Adrenal gland (tissue), 5 donors: ENCODE measurements around the gene CLEC16A.

Experiments used
- CTCF ChIP-seq, 6 experiments: fragments of 450-650 bp in 4 of 6; fragments of 200-600 bp in 2 of 6; sonication (generic) in 1 of 6; IDR thresholded peaks; 1 replicate in 5 of 6; 2 replicates in 1 of 6; pipeline versions ENCODE4 v1.5.1 to v1.8.0; 2016 to 2021; ENCODE audit warnings: antibody characterized with exemption in 6 of 6, mild to moderate bottlenecking in 2 of 6, moderate library complexity in 1 of 6
- POLR2A ChIP-seq, 2 donors: fragments of 450-650 bp; IDR thresholded peaks; one replicate each; pipeline ENCODE4 v1.6.1; 2017; ENCODE audit warnings: antibody characterized with exemption in 2 of 2, mild to moderate bottlenecking in 2 of 2, moderate library complexity in 1 of 2
- donor health status: DM: no; HTN: no; CAD: no.

DNA sequence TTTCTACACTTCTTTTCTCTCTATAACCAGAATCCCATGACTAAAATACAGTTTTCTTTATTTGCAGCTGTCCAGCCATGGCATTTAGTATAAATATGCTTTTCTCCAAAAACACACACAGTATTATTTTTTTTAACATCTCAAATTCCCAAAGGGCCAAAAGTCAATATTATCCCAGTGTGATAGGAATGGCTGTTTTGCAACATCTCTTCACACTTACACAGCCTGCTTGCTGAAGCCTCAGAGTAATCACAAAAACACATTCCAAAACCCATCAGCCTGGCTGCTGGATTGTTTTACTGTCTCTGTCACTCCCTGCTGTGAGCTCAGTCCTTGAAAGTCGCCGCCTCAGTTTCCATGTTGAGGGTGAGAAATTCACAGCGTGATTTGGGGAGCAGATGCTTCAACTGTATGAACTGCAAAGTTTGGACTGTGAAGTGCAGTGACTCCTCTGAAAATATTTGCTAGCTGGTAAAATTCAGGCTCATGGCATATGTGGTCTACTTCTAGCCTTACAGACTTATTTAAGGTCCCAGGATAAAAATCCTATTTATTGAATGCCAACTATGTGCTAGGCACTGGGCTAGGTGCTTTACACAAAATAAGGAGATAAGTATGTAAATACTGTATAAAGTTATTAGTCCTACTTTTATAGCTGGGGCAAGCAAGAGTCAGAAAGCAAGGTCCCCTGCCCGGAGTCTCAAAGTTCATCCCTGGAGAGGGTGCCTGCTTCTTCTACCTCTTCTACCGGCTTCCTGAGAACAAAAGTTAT lies 195.1 kb downstream of the CLEC16A start:
- TF ChIP-seq CTCF (IDR thresholded peaks at IDR 0.05) (no peak), POLR2A (IDR thresholded peaks at IDR 0.05) (no peak)
